Measurements from ENCODE around the gene NBAS. TPM values are rescaled to one million over a fixed set of nuclear protein-coding genes. Genes with fewer than 3 reads are reported as not detected.

Gene NBAS
- total and polyA plus RNA-seq, 2 donors (not counting 3 experiments of a cell fraction or from before 2014, with no cell fraction given): 29.4 to 43.0 TPM

DNA sequence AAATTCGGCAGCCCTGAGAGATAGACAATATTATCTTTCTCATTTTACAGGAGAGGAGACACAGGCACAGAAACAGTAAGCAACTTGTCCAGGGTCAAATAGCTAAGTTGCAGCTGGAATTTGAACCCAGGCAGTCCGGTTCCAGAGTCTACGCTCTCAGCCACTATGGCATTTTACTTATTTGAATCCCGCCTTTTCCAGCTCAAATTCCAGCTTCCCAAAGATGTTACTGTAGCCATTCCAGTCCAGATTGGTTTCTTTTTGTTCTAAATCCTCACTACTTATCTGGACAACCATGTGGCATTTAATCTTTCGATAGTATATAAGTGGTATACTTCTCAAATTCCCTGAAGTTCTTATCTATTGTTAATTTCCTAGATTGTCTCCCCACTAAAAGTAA is 125.7 kb downstream of the NBAS start:
- Histone ChIP-seq H3K36me3 (ENCODE audit: control insufficient read depth in 2 of 2, extremely low read depth in 1 of 2, insufficient read depth in 2 of 2, low read length in 2 of 2) (no peaks in the 10 kb centered on the region), H3K4me1 (ENCODE audit: control insufficient read depth, extremely low read depth, insufficient read depth, low read length) (no peaks in the 10 kb centered on the region), H2AFZ (ENCODE audit: low read depth, low read length) (no peak overlapping the region), H3K9me3 (replicated peaks; ENCODE audit: control insufficient read depth, insufficient read depth, low read length) (no peaks in the 10 kb centered on the region), H3K27ac (ENCODE audit: insufficient read depth, low read depth, low read length) (no peak overlapping the region), H4K20me1 (replicated peaks; ENCODE audit: control insufficient read depth, extremely low read depth, insufficient read depth, low read length) (no peaks in the 10 kb centered on the region), H3K4me3 (replicated peaks in 1 of 3; ENCODE audit: insufficient read depth in 1 of 3, low read depth in 1 of 3, low read length in 3 of 3) (no peak overlapping the region), H3K79me2 (ENCODE audit: control insufficient read depth, insufficient read depth, low read length) (no peaks in the 10 kb centered on the region), H3K9ac (replicated peaks; ENCODE audit: extremely low read depth, insufficient read depth, low read length) (no peak overlapping the region), H3K9me1 (replicated peaks; ENCODE audit: control insufficient read depth, extremely low read depth, insufficient read depth, low read length) (no peaks in the 10 kb centered on the region), H3K4me2 (ENCODE audit: insufficient read depth, low read length) (no peak overlapping the region), H3K27me3 (ENCODE audit: control insufficient read depth in 2 of 2, insufficient read depth in 2 of 2, low read length in 2 of 2) (no peaks in the 10 kb centered on the region)
- intact Hi-C loops (cut with micrococcal nuclease): no loop called here
- DNase-seq (ENCODE audit: low read depth, low spot score) (no peak), FAIRE-seq (no peak)
- no TSS peak for BruUV-seq (replicated peaks)
- ChIA-PET POLR2A (no interaction called here), CTCF (no interaction called here)
- TF ChIP-seq EZH2 (IDR thresholded peaks at IDR 0.05; ENCODE audit: borderline replicate concordance, low read depth, low read length, severe bottlenecking): no peak
- TF ChIP-seq, protein P1, sequence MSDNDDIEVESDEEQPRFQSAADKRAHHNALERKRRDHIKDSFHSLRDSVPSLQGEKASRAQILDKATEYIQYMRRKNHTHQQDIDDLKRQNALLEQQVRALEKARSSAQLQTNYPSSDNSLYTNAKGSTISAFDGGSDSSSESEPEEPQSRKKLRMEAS (IDR thresholded peaks at IDR 0.05; ENCODE audit: insufficient read depth, insufficient read length): no peak
- no peak for TF ChIP-seq MYC (IDR thresholded peaks at IDR 0.05; ENCODE audit: low read depth, low read length)
- TF ChIP-seq, protein P2, sequence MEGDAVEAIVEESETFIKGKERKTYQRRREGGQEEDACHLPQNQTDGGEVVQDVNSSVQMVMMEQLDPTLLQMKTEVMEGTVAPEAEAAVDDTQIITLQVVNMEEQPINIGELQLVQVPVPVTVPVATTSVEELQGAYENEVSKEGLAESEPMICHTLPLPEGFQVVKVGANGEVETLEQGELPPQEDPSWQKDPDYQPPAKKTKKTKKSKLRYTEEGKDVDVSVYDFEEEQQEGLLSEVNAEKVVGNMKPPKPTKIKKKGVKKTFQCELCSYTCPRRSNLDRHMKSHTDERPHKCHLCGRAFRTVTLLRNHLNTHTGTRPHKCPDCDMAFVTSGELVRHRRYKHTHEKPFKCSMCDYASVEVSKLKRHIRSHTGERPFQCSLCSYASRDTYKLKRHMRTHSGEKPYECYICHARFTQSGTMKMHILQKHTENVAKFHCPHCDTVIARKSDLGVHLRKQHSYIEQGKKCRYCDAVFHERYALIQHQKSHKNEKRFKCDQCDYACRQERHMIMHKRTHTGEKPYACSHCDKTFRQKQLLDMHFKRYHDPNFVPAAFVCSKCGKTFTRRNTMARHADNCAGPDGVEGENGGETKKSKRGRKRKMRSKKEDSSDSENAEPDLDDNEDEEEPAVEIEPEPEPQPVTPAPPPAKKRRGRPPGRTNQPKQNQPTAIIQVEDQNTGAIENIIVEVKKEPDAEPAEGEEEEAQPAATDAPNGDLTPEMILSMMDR (IDR thresholded peaks at IDR 0.05; ENCODE audit: extremely low read depth in 1 of 2, insufficient read depth in 1 of 2, low read depth in 1 of 2, low read length in 2 of 2): no peak
- TF ChIP-seq POLR2AphosphoS5 (IDR thresholded peaks at IDR 0.05; ENCODE audit: insufficient read depth, low read depth, low read length): no peak
- TF ChIP-seq POLR2A (IDR thresholded peaks at IDR 0.05; ENCODE audit: low read depth, low read length): no peak
- no peak for TF ChIP-seq FOS (IDR thresholded peaks at IDR 0.05; ENCODE audit: borderline replicate concordance, insufficient read depth, low read length)
- no peak for TF ChIP-seq GATA2 (IDR thresholded peaks at IDR 0.05; ENCODE audit: insufficient read depth, insufficient read length, low read depth, low read length)
- no peak for TF ChIP-seq JUN (IDR thresholded peaks at IDR 0.05; ENCODE audit: borderline replicate concordance, insufficient read depth, insufficient read length, low read depth)
- dilution Hi-C loops (cut with MboI; ENCODE audit: extremely low pct_ligation_motif_present, low sequenced_read_pairs): no loop called here

All from endothelial cell of umbilical vein (primary cell).